IMR-90 (cell line): ENCODE measurements around the gene TEKT5. TPM values are rescaled to one million over a fixed set of nuclear protein-coding genes. Genes with fewer than 3 reads are reported as not detected.

Source experiments
- ATAC-seq: fragments of 200-7000 bp; cut with Tn5 transposase; 2 replicates; pipeline ENCODE4 v1.9.1; 2020; ENCODE audit warnings: low read depth, mild to moderate bottlenecking, moderate library complexity
- BruUV-seq: library from RNA; stranded (reverse); fragments of 400-500 nt; replicated peaks from 2 replicates; lab custom pipeline; 2021; lab: Mats Ljungman, UMichigan
- CTCF ChIA-PET: fragments of 300-600 bp; formaldehyde crosslinking; extraction: SDS; loops from one replicate; lab custom pipeline; 2021; ENCODE audit warnings: antibody characterized with exemption; lab: Yijun Ruan, JAX
- POLR2A ChIA-PET: fragments of 300-600 bp; sonication (Branson Sonifier 250); formaldehyde crosslinking; loops from one replicate; lab custom pipeline; 2022; ENCODE audit warnings: antibody characterized with exemption; ENCODE audit not compliant: unreplicated experiment; lab: Charles Lee
- DNase-seq: peaks from one replicate; pipeline ENCODE4 v3.0.0; 2013
- H2AFZ ChIP-seq: replicated peaks from 2 replicates; pipeline ENCODE3; 2013; ENCODE audit warnings: low read length, mild to moderate bottlenecking; ENCODE audit not compliant: poor library complexity
- H2AK5ac ChIP-seq: 2 replicates; pipeline ENCODE4 v1.6.1; 2013; ENCODE audit warnings: low read depth, low read length, inconsistent platforms
- H2AK9ac ChIP-seq: replicated peaks from 2 replicates; pipeline ENCODE3; 2013; ENCODE audit warnings: mild to moderate bottlenecking, low read depth, low read length, moderate library complexity; ENCODE audit not compliant: poor library complexity
- H2BK120ac ChIP-seq: 2 replicates; pipeline ENCODE4 v1.6.1; 2013; ENCODE audit warnings: low read depth, low read length, inconsistent platforms
- H2BK15ac ChIP-seq: 3 replicates; pipeline ENCODE4 v1.6.1; 2013; ENCODE audit warnings: low read depth, low read length, inconsistent platforms
- H2BK20ac ChIP-seq: 2 replicates; pipeline ENCODE4 v1.6.1; 2013; ENCODE audit warnings: low read depth, mild to moderate bottlenecking, inconsistent platforms, low read length, moderate library complexity
- H2BK5ac ChIP-seq: 2 replicates; pipeline ENCODE4 v1.6.1; 2013; ENCODE audit warnings: mild to moderate bottlenecking, low read depth, low read length, inconsistent platforms; ENCODE audit not compliant: poor library complexity, severe bottlenecking
- H3K14ac ChIP-seq: replicated peaks from 2 replicates; pipeline ENCODE4 v1.6.1; 2013; ENCODE audit warnings: low read depth, low read length, inconsistent platforms
- H3K18ac ChIP-seq: 2 replicates; pipeline ENCODE4 v1.6.1; 2013; ENCODE audit warnings: low read depth, low read length, control low read depth
- H3K23ac ChIP-seq: 2 replicates; pipeline ENCODE4 v1.6.1; 2013; ENCODE audit warnings: low read depth, low read length, inconsistent platforms
- H3K27ac ChIP-seq: 2 replicates; pipeline ENCODE4 v1.5.1; 2013; ENCODE audit warnings: mild to moderate bottlenecking, control low read depth, low read length; ENCODE audit not compliant: insufficient read depth
- H3K27me3 ChIP-seq: 2 replicates; pipeline ENCODE4 v1.6.1; 2013; ENCODE audit warnings: low read length; ENCODE audit not compliant: control insufficient read depth, insufficient read depth
- H3K36me3 ChIP-seq: 2 replicates; pipeline ENCODE4 v1.6.1; 2013; ENCODE audit warnings: low read length, mixed read lengths; ENCODE audit not compliant: control insufficient read depth, insufficient read depth
- H3K4ac ChIP-seq: 2 replicates; pipeline ENCODE4 v1.6.1; 2013; ENCODE audit warnings: low read depth, low read length, inconsistent platforms
- H3K4me1 ChIP-seq: 2 replicates; pipeline ENCODE4 v1.6.1; 2013; ENCODE audit warnings: low read length, mixed read lengths; ENCODE audit not compliant: control insufficient read depth, insufficient read depth
- H3K4me2 ChIP-seq: 2 replicates; pipeline ENCODE4 v1.6.1; 2013; ENCODE audit warnings: low read depth, mild to moderate bottlenecking, control low read depth, low read length, moderate library complexity
- H3K4me3 ChIP-seq: 2 replicates; pipeline ENCODE4 v1.5.1; 2013; ENCODE audit warnings: low read depth, mild to moderate bottlenecking, control low read depth, low read length, moderate library complexity; ENCODE audit not compliant: insufficient read depth
- H3K56ac ChIP-seq: 2 replicates; pipeline ENCODE4 v1.6.1; 2013; ENCODE audit warnings: low read length, inconsistent platforms; ENCODE audit not compliant: insufficient read depth; ENCODE audit errors: extremely low read depth
- H3K79me1 ChIP-seq, 2 experiments: 2 replicates each; pipeline ENCODE4 v1.6.1; 2013; ENCODE audit warnings: low read length in 2 of 2, inconsistent platforms in 1 of 2, low read depth in 1 of 2
- H3K9ac ChIP-seq: 2 replicates; pipeline ENCODE4 v1.6.1; 2013; ENCODE audit warnings: low read depth, low read length, control low read depth
- H3K9me1 ChIP-seq: 2 replicates; pipeline ENCODE4 v1.6.1; 2013; ENCODE audit warnings: low read length, inconsistent platforms; ENCODE audit not compliant: insufficient read depth
- H3K9me3 ChIP-seq: 2 replicates; pipeline ENCODE4 v1.6.1; 2013; ENCODE audit warnings: low read length; ENCODE audit not compliant: control insufficient read depth, insufficient read depth
- H4K20me1 ChIP-seq: 2 replicates; pipeline ENCODE4 v1.6.1; 2013; ENCODE audit warnings: low read length, inconsistent platforms; ENCODE audit not compliant: insufficient read depth
- H4K5ac ChIP-seq: 2 replicates; pipeline ENCODE4 v1.6.1; 2013; ENCODE audit warnings: mild to moderate bottlenecking, low read depth, low read length, control low read depth
- H4K8ac ChIP-seq, 2 experiments: 2 replicates each; pipeline ENCODE4 v1.6.1; 2013; ENCODE audit warnings: low read depth in 2 of 2, low read length in 2 of 2, control low read depth in 1 of 2, inconsistent platforms in 1 of 2
- H4K91ac ChIP-seq: 2 replicates; pipeline ENCODE4 v1.6.1; 2013; ENCODE audit warnings: low read depth, low read length, inconsistent platforms; ENCODE audit not compliant: insufficient read depth
- MAFK ChIP-seq: IDR thresholded peaks from 2 replicates; pipeline ENCODE4 v1.6.1; 2012; ENCODE audit warnings: low read depth, low read length, improper control_type of control experiment
- NFE2L2 ChIP-seq: fragments of 150-350 bp; IDR thresholded peaks from 2 replicates; pipeline ENCODE4 v1.6.1; 2016; ENCODE audit warnings: low read depth, mild to moderate bottlenecking, low read length
- USF2 ChIP-seq: fragments of 150-350 bp; IDR thresholded peaks from 2 replicates; pipeline ENCODE4 v1.6.1; 2017; ENCODE audit warnings: mild to moderate bottlenecking, antibody characterized with exemption, low read length, low read depth
- whole genome bisulfite sequencing, 2 experiments: methylation state at CpG; one replicate each; pipeline versions ENCODE4 v1.1.5 to v1.1.7; 2013; ENCODE audit warnings: missing lambda C conversion rate in 2 of 2; ENCODE audit not compliant: insufficient read length in 1 of 2; ENCODE audit errors: extremely low coverage in 2 of 2; 5-methylcytosine and 5-hydroxymethylcytosine counted together
- dilution Hi-C: fragments of 300-500 bp; cut with HindIII; formaldehyde crosslinking; loops from one replicate; pipeline ENCODE4 v1.14.3; 2018; ENCODE audit warnings: low sequenced_read_pairs; ENCODE audit not compliant: unreplicated experiment
- in situ Hi-C: fragments of 300-500 bp; cut with MboI; formaldehyde crosslinking; loops from 3 replicates; pipeline ENCODE4 v1.14.3; 2019; ENCODE audit warnings: low sequenced_read_pairs, inconsistent platforms, mixed read lengths
- intact Hi-C: fragments of 100-400 bp; cut with micrococcal nuclease; formaldehyde crosslinking; loops from 2 replicates; pipeline ENCODE4 v1.10.0; 2022
- polyA plus RNA-seq, 3 experiments: library from polyadenylated mRNA; depleted of rRNA; stranded (reverse); fragments of >200 nt; gene quantifications; 2 replicates each; pipeline ENCODE4 v1.2.3, GENCODE V29; 2012; ENCODE audit warnings: low replicate concordance in 1 of 3
- total RNA-seq: library from RNA; depleted of rRNA; stranded (reverse); fragments of >200 nt; gene quantifications from 2 replicates; pipeline ENCODE4 v1.2.3, GENCODE V29; 2012

Gene TEKT5
- total and polyA plus RNA-seq, 2 of the 4 experiments (the other 2 are of a cell fraction): 0.17 TPM; not detected in 1

GRCh38 chr16:10625595-10626357, 69.0 kb downstream of the TEKT5 start:
- WGBS, 2 experiments: 60% methylated on average over 1 of the region's 12 CpGs; no CpG with 5 or more reads in 1 of the 2 experiments
- Histone ChIP-seq H2AK5ac (no peak overlapping the region), H4K20me1 (no peaks in the 10 kb centered on the region), H3K9ac (no peak overlapping the region), H2BK5ac (no peak overlapping the region), H4K5ac (no peak overlapping the region), H3K27ac (no peak overlapping the region), H3K18ac (no peak overlapping the region), H3K79me1 (no peaks in the 10 kb centered on the region), H3K27me3 (peaks cover 8% of the 10 kb centered on the region), H3K14ac (no peak overlapping the region), H2AK9ac (no peak overlapping the region), H3K4me1 (no peaks in the 10 kb centered on the region), H3K9me1 (no peaks in the 10 kb centered on the region), H2BK120ac (no peak overlapping the region), H4K8ac (no peak overlapping the region), H3K56ac (no peak overlapping the region), H4K91ac (no peak overlapping the region), H2AFZ (no peak overlapping the region), H3K4me2 (peak overlapping the region; percentile 13; the same call in 1 of the 2 replicates), H2BK15ac (no peak overlapping the region), H3K36me3 (no peaks in the 10 kb centered on the region), H2BK20ac (no peak overlapping the region), H3K4ac (no peak overlapping the region), H3K23ac (no peak overlapping the region), H3K9me3 (no peaks in the 10 kb centered on the region), H3K4me3 (no peak overlapping the region)
- dilution Hi-C loops: no loop called here
- in situ Hi-C loops: no loop called here
- ChIA-PET POLR2A (no interaction called here), CTCF (no interaction called here)
- peak; percentile 31 for DNase-seq
- no TSS peak for BruUV-seq
- peak; percentile 32; the same call in 1 of the 2 replicates for ATAC-seq
- TF ChIP-seq MAFK (peak; percentile 65; the same call in 1 of the 2 replicates), NFE2L2 (peak; percentile 95), USF2 (no peak)
- intact Hi-C loops: no loop called here
